HepG2 (cell line): ENCODE measurements around the gene NUFIP2. TPM values are rescaled to one million over a fixed set of nuclear protein-coding genes. Genes with fewer than 3 reads are reported as not detected.

Source experiments
- AFF4 ChIP-seq: sonication (generic); formaldehyde crosslinking; IDR thresholded peaks from 2 replicates; pipeline ENCODE4 v1.4.0; 2020; ENCODE audit warnings: missing genetic modification reagents
- ATF7 ChIP-seq, 2 experiments: fragments of 450-650 bp in 1 of 2; sonication (generic) in 1 of 2; formaldehyde crosslinking in 1 of 2; IDR thresholded peaks; 2 replicates each; pipeline versions ENCODE4 v1.4.0 to v1.6.1; 2016 to 2020; ENCODE audit warnings: antibody characterized with exemption in 1 of 2, mild to moderate bottlenecking in 1 of 2, missing genetic modification reagents in 1 of 2
- KDM5A ChIP-seq: fragments of 200-600 bp; sonication (generic); IDR thresholded peaks from 2 replicates; pipeline ENCODE4 v1.7.0; 2018; ENCODE audit warnings: antibody characterized with exemption, mild to moderate bottlenecking, low read length, borderline replicate concordance
- NFYC ChIP-seq: IDR thresholded peaks from 2 replicates; pipeline ENCODE4 v1.6.1; 2016; ENCODE audit warnings: missing genetic modification reagents, missing compliant biosample characterization
- PTBP1 ChIP-seq: fragments of 200-400 bp; formaldehyde crosslinking; IDR thresholded peaks from 2 replicates; pipeline ENCODE4 v1.6.1; 2018; ENCODE audit warnings: low read length, low read depth; ENCODE audit not compliant: poor library complexity, severe bottlenecking
- ZNF512 ChIP-seq: sonication (generic); formaldehyde crosslinking; IDR thresholded peaks from 2 replicates; pipeline ENCODE4 v1.4.0; 2020; ENCODE audit warnings: mild to moderate bottlenecking, missing genetic modification reagents
- ZNF609 ChIP-seq: sonication (generic); formaldehyde crosslinking; IDR thresholded peaks from 2 replicates; pipeline ENCODE4 v1.4.0; 2020; ENCODE audit warnings: mild to moderate bottlenecking, missing genetic modification reagents, borderline replicate concordance
- ZNF724P ChIP-seq: sonication (generic); formaldehyde crosslinking; IDR thresholded peaks from 2 replicates; pipeline ENCODE4 v1.8.0; 2022; ENCODE audit warnings: missing genetic modification reagents, borderline replicate concordance
- ZNF776 ChIP-seq: sonication (generic); formaldehyde crosslinking; IDR thresholded peaks from 2 replicates; pipeline ENCODE4 v1.4.0; 2020; ENCODE audit warnings: mild to moderate bottlenecking, missing genetic modification reagents
- polyA plus RNA-seq, 8 experiments: library from polyadenylated mRNA; depleted of rRNA in 3 of 8; stranded (reverse) in 7 of 8; unstranded in 1 of 8; fragments of >200 nt; fragmentation: Illumina TruSeq in 4 of 8; extraction: Trizol in 4 of 8; gene quantifications; 2 replicates each; pipeline versions ENCODE4 v1.2.1 to v1.2.3, GENCODE V29; 2011 to 2016; ENCODE audit warnings: low read depth in 4 of 8, missing spikeins in 1 of 8, mixed read lengths in 1 of 8; ENCODE audit not compliant: insufficient read depth in 1 of 8
- total RNA-seq, 5 experiments: library from RNA; depleted of rRNA; stranded (reverse); fragments of >200 nt; fragmentation: Illumina TruSeq; extraction: Trizol; gene quantifications; 2 replicates each; pipeline ENCODE4 v1.2.3, GENCODE V29; 2016; ENCODE audit warnings: low read depth in 1 of 5
- TF ChIP-seq, protein P1 (sequence below): IDR thresholded peaks from 2 replicates; pipeline ENCODE4 v1.6.1; 2012; ENCODE audit warnings: low read length, improper control_type of control experiment
- TF ChIP-seq, protein P2 (sequence below): sonication (generic); formaldehyde crosslinking; IDR thresholded peaks from 2 replicates; pipeline ENCODE4 v1.5.0; 2020; ENCODE audit warnings: missing genetic modification reagents
- TF ChIP-seq, protein P3 (sequence below): IDR thresholded peaks from 2 replicates; pipeline ENCODE4 v1.6.1; 2012; ENCODE audit warnings: inconsistent platforms

The NUFIP2 gene
- total and polyA plus RNA-seq, 2 of the 13 experiments (the other 11 are each of a cell fraction or from before 2014, with no cell fraction given) = 10.3 to 30.8 TPM

- TF ChIP-seq ZNF609 (CRISPR knock-in tag) (peak; percentile 57), ATF7 (IDR thresholded peaks at IDR 0.05) (no peak), ATF7 (CRISPR knock-in tag; IDR thresholded peaks at IDR 0.05) (no peak), ZNF512 (peak; percentile 48; the same call in 1 of the 2 replicates), ZNF776 (CRISPR knock-in tag) (0 out of 2 replicates have a peak, but pooled peaks have one; percentile 24), NFYC (CRISPR knock-in tag) (peak; percentile 90), KDM5A (peak; percentile 63), ZNF724P (CRISPR knock-in tag) (peak; percentile 79; the same call in 1 of the 2 replicates), AFF4 (peak; percentile 94), PTBP1 (no peak)
- TF ChIP-seq, protein P1, sequence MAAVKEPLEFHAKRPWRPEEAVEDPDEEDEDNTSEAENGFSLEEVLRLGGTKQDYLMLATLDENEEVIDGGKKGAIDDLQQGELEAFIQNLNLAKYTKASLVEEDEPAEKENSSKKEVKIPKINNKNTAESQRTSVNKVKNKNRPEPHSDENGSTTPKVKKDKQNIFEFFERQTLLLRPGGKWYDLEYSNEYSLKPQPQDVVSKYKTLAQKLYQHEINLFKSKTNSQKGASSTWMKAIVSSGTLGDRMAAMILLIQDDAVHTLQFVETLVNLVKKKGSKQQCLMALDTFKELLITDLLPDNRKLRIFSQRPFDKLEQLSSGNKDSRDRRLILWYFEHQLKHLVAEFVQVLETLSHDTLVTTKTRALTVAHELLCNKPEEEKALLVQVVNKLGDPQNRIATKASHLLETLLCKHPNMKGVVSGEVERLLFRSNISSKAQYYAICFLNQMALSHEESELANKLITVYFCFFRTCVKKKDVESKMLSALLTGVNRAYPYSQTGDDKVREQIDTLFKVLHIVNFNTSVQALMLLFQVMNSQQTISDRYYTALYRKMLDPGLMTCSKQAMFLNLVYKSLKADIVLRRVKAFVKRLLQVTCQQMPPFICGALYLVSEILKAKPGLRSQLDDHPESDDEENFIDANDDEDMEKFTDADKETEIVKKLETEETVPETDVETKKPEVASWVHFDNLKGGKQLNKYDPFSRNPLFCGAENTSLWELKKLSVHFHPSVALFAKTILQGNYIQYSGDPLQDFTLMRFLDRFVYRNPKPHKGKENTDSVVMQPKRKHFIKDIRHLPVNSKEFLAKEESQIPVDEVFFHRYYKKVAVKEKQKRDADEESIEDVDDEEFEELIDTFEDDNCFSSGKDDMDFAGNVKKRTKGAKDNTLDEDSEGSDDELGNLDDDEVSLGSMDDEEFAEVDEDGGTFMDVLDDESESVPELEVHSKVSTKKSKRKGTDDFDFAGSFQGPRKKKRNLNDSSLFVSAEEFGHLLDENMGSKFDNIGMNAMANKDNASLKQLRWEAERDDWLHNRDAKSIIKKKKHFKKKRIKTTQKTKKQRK = no peak
- TF ChIP-seq, protein P2, sequence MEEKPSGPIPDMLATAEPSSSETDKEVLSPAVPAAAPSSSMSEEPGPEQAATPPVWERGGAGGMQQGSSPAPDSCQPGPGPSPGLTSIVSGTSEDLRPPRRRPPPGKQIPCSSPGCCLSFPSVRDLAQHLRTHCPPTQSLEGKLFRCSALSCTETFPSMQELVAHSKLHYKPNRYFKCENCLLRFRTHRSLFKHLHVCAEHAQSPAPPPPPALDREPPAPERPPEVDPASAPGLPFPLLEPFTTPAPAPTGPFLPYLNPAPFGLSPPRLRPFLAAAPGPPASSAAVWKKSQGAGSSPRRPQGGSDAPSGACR (CRISPR knock-in tag) = no peak
- TF ChIP-seq, protein P3, sequence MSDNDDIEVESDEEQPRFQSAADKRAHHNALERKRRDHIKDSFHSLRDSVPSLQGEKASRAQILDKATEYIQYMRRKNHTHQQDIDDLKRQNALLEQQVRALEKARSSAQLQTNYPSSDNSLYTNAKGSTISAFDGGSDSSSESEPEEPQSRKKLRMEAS = peak; percentile 84
Measured at GRCh38 chr17:29293890-29294579, at the start of gene NUFIP2 (continued).
